Measurements from ENCODE around the gene PLEKHA7.
A peak's percentile ranks its signal among the peaks of the same experiment; 100 is the strongest.
"Not testable (repeated sequence)": the region's sequence is repeated elsewhere in the genome, so short reads cannot be mapped to it uniquely, and the experiment has no call there.

The PLEKHA7 gene

GRCh38 chr11:16911186-16911585 lies 103.0 kb downstream of the PLEKHA7 start:
- DNase-seq (ENCODE audit: low read depth in 2 of 2), result no peak

- no peak for DNase-seq (ENCODE audit: low read depth in 2 of 2)
These were observed 104.7 kb downstream of the PLEKHA7 start for GRCh38 chr11:16909359-16910035.

GRCh38 chr11:16905375-16905774 lies 108.8 kb downstream of the PLEKHA7 start:
- no peak for DNase-seq (ENCODE audit: low read depth in 2 of 2)

- DNase-seq (ENCODE audit: low read depth in 2 of 2), result not testable (repeated sequence)
These were observed 109.5 kb downstream of the PLEKHA7 start for GRCh38 chr11:16904761-16905160.

GRCh38 chr11:16902781-16903378 lies 111.3 kb downstream of the PLEKHA7 start:
- DNase-seq (ENCODE audit: low read depth in 2 of 2), result no peak

GRCh38 chr11:16902182-16902581 lies 112.0 kb downstream of the PLEKHA7 start:
- no peak for DNase-seq (ENCODE audit: low read depth in 2 of 2)

GRCh38 chr11:16900491-16900890 lies 113.7 kb downstream of the PLEKHA7 start:
- no peak for DNase-seq (ENCODE audit: low read depth in 2 of 2)

- DNase-seq (ENCODE audit: low read depth in 2 of 2), result no peak
These were observed 114.4 kb downstream of the PLEKHA7 start for GRCh38 chr11:16899708-16900303.

- DNase-seq (ENCODE audit: low read depth in 2 of 2), result no peak
These were observed 115.8 kb downstream of the PLEKHA7 start for GRCh38 chr11:16898274-16898985.

- DNase-seq (ENCODE audit: low read depth in 2 of 2), result no peak
These were observed 116.6 kb downstream of the PLEKHA7 start for GRCh38 chr11:16897470-16898061.

GRCh38 chr11:16896729-16897469 lies 117.3 kb downstream of the PLEKHA7 start:
- DNase-seq (ENCODE audit: low read depth in 2 of 2), result no peak

GRCh38 chr11:16895306-16895705 lies 118.9 kb downstream of the PLEKHA7 start:
- DNase-seq (ENCODE audit: low read depth in 2 of 2), result no peak

- DNase-seq (ENCODE audit: low read depth in 2 of 2), result no peak
These were observed 120.7 kb downstream of the PLEKHA7 start for GRCh38 chr11:16893456-16894066.

GRCh38 chr11:16891964-16892363 lies 122.2 kb downstream of the PLEKHA7 start:
- peak; percentile 76 to 78 for DNase-seq (ENCODE audit: low read depth in 2 of 2)

- DNase-seq (ENCODE audit: low read depth in 2 of 2), result peak; percentile 33 to 37
These were observed 123.0 kb downstream of the PLEKHA7 start for GRCh38 chr11:16891165-16891564.

GRCh38 chr11:16890442-16890841 lies 123.8 kb downstream of the PLEKHA7 start:
- no peak for DNase-seq (ENCODE audit: low read depth in 2 of 2)

- no peak for DNase-seq (ENCODE audit: low read depth in 2 of 2)
These were observed 124.3 kb downstream of the PLEKHA7 start for GRCh38 chr11:16889905-16890304.

- not testable (repeated sequence) for DNase-seq (ENCODE audit: low read depth in 2 of 2)
These were observed 125.2 kb downstream of the PLEKHA7 start for GRCh38 chr11:16889010-16889409.

- DNase-seq (ENCODE audit: low read depth in 2 of 2), result not testable (repeated sequence)
These were observed 126.3 kb downstream of the PLEKHA7 start for GRCh38 chr11:16887887-16888286.

GRCh38 chr11:16883174-16883573 lies 131.0 kb downstream of the PLEKHA7 start:
- no peak for DNase-seq (ENCODE audit: low read depth in 2 of 2)

GRCh38 chr11:16881766-16882165 lies 132.4 kb downstream of the PLEKHA7 start:
- DNase-seq (ENCODE audit: low read depth in 2 of 2), result no peak

Measured in fibroblast of skin of left biceps (primary cell).